ENCODE measurements around the gene CCDC85C. TPM values are rescaled to one million over a fixed set of nuclear protein-coding genes. Genes with fewer than 3 reads are reported as not detected.
A peak's percentile ranks its signal among the peaks of the same experiment; 100 is the strongest.

Gene CCDC85C
- total and polyA plus RNA-seq, 2 of the 8 experiments (the other 6 are each of a cell fraction or from before 2014, with no cell fraction given), result 16.8 to 35.8 TPM

DNA sequence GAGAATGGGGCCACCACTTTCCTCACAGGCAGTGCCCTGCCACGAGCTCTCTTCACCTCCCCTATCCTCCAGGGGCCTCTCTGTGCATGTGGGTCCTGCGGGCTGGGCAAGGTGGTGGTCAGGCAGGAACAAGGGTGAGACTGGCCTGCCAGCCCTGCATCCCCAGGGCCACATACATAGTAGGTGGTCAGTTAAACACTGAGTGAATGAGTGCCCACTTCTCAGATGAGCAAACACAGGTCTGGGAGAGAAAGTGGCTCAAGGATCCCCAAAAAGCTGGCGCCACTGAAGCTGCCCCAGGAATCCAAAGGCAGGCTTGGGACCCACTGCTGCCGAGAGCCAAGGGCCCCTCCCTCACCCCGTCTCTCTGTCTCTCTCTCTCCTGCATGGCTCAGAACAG is 71.7 kb downstream of the CCDC85C start:
- POLR2A ChIA-PET (ENCODE audit: partially characterized antibody), result no interaction called here
- FAIRE-seq (no peak), DNase-seq (ENCODE audit: low read depth in 1 of 2, low spot score in 2 of 2) (no peak)
- peaks cover 1 to 4% of the 10 kb centered on the region in 2 experiments for H4K20me1 ChIP-seq (replicated peaks in 1 of 2; ENCODE audit: control insufficient read depth in 1 of 2, insufficient read depth in 2 of 2, low read length in 2 of 2)
- H4K91ac ChIP-seq (replicated peaks; ENCODE audit: insufficient read length, low read length), result peak overlapping the region; percentile 82
- no peak overlapping the region for H3K27ac ChIP-seq (ENCODE audit: low read depth, low read length)
- H3K9ac ChIP-seq (replicated peaks in 1 of 4; ENCODE audit: extremely low read depth in 1 of 4, low read depth in 3 of 4, low read length in 3 of 4), result no peak overlapping the region
- H3K23me2 ChIP-seq (ENCODE audit: low read depth, low read length), result no peaks in the 10 kb centered on the region
- no peak overlapping the region for H2AFZ ChIP-seq (ENCODE audit: low read length)
- no peak for TF ChIP-seq HDAC2 (IDR thresholded peaks at IDR 0.05; ENCODE audit: borderline replicate concordance in 1 of 2, low read depth in 2 of 2, low read length in 2 of 2)
- TF ChIP-seq KDM1A (IDR thresholded peaks at IDR 0.05; ENCODE audit: borderline replicate concordance, low read length), result no peak
- TF ChIP-seq, protein P1, sequence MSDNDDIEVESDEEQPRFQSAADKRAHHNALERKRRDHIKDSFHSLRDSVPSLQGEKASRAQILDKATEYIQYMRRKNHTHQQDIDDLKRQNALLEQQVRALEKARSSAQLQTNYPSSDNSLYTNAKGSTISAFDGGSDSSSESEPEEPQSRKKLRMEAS (IDR thresholded peaks at IDR 0.05), result no peak
- TF ChIP-seq, protein P2, sequence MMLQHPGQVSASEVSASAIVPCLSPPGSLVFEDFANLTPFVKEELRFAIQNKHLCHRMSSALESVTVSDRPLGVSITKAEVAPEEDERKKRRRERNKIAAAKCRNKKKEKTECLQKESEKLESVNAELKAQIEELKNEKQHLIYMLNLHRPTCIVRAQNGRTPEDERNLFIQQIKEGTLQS (IDR thresholded peaks at IDR 0.05; ENCODE audit: insufficient read depth, low read depth, low read length), result no peak
- H2BK12ac ChIP-seq (ENCODE audit: low read depth, low read length), result no peak overlapping the region; the same call in 1 of the 2 replicates
- no peak overlapping the region for H2BK5ac ChIP-seq (ENCODE audit: low read depth, low read length)
- H3K9me3 ChIP-seq (ENCODE audit: insufficient read depth in 2 of 2, low read depth in 1 of 2, low read length in 1 of 2), result no peaks in the 10 kb centered on the region
- no peak overlapping the region for H3K56ac ChIP-seq (replicated peaks; ENCODE audit: insufficient read length, low read depth, low read length)
- no peak overlapping the region; the same call in 1 of the 2 replicates for H3K18ac ChIP-seq (ENCODE audit: extremely low read depth, low read length)
- H3K27me3 ChIP-seq (replicated peaks in 1 of 4; ENCODE audit: control insufficient read depth in 3 of 4, extremely low read depth in 1 of 4, insufficient read depth in 3 of 4, low read length in 3 of 4), result no peaks in the 10 kb centered on the region
- H3K23ac ChIP-seq (ENCODE audit: insufficient read length), result no peak overlapping the region
- H3K4me1 ChIP-seq (replicated peaks in 1 of 4; ENCODE audit: control insufficient read depth in 3 of 4, insufficient read depth in 4 of 4, low read length in 3 of 4), result peaks cover 3 to 44% (median 21%) of the 10 kb centered on the region in 4 experiments
- H4K8ac ChIP-seq (ENCODE audit: extremely low read depth, insufficient read depth, low read length), result no peak overlapping the region; the same call in 1 of the 2 replicates
- H2BK20ac ChIP-seq (ENCODE audit: low read length), result no peak overlapping the region
- H3K14ac ChIP-seq (ENCODE audit: insufficient read length), result no peak overlapping the region
- peaks cover 15% of the 10 kb centered on the region for H3K79me1 ChIP-seq (ENCODE audit: low read depth, low read length)
- 84% methylated on average over 5 of the region's 5 CpGs; no CpG with 5 or more reads in 1 of the 2 experiments for WGBS, 2 experiments (ENCODE audit: extremely low coverage in 1 of 2, insufficient coverage in 1 of 2, insufficient read length in 1 of 2, insufficient replicate concordance in 2 of 2, low coverage in 1 of 2, low lambda C conversion rate in 2 of 2, missing lambda C conversion rate in 1 of 2)
- H3K4ac ChIP-seq (replicated peaks; ENCODE audit: insufficient read length, low read depth, low read length), result no peak overlapping the region
- 0 out of 2 replicates have a peak overlapping the region, but pooled peaks have one; percentile 65 for H2AK5ac ChIP-seq (ENCODE audit: low read depth, low read length)
- no peaks in the 10 kb centered on the region for H3K36me3 ChIP-seq (ENCODE audit: control insufficient read depth in 2 of 4, insufficient read depth in 4 of 4, low read length in 3 of 4)
- peaks cover 0 to 20% of the 10 kb centered on the region in 2 experiments; a peak in 1 of 4 replicates for H3K79me2 ChIP-seq (ENCODE audit: control insufficient read depth in 1 of 2, insufficient read depth in 2 of 2, low read length in 2 of 2)
- H2BK120ac ChIP-seq (replicated peaks; ENCODE audit: low read depth, low read length), result no peak overlapping the region
- H3K4me3 ChIP-seq (ENCODE audit: extremely low read depth in 1 of 4, insufficient read depth in 2 of 4, low read depth in 3 of 4, low read length in 4 of 4), result no peak overlapping the region
- CTCF ChIA-PET (ENCODE audit: partially characterized antibody), result interaction anchor here (1.0 to 1.2 kb wide), 2 partner anchors 10 to 96 kb away, joined by 3 read pairs; no protein-coding TSS in a partner anchor
- H2BK15ac ChIP-seq (ENCODE audit: low read length), result peak overlapping the region; percentile 61; the same call in 1 of the 2 replicates
- H3K4me2 ChIP-seq (ENCODE audit: insufficient read depth in 1 of 2, low read depth in 2 of 2, low read length in 2 of 2), result no peak overlapping the region
- no peak overlapping the region for H4K5ac ChIP-seq (ENCODE audit: insufficient read length, low read depth, low read length)

Data from H1 (cell line).